DMS114 treated with DMSO at 0.1 percent for 48 hours (cell line): Measurements from ENCODE around the gene KCNK7.
A peak's percentile ranks its signal among the peaks of the same experiment; 100 is the strongest.

ENCODE experiments used
- DNase-seq: peaks from one replicate; lab custom pipeline; 2025; ENCODE audit not compliant: unreplicated experiment; lab: John Stamatoyannopoulos, UW

Gene KCNK7

GRCh38 chr11:65627202-65627601, 31.6 kb upstream of the KCNK7 start:
- DNase-seq, result no peak

DNA sequence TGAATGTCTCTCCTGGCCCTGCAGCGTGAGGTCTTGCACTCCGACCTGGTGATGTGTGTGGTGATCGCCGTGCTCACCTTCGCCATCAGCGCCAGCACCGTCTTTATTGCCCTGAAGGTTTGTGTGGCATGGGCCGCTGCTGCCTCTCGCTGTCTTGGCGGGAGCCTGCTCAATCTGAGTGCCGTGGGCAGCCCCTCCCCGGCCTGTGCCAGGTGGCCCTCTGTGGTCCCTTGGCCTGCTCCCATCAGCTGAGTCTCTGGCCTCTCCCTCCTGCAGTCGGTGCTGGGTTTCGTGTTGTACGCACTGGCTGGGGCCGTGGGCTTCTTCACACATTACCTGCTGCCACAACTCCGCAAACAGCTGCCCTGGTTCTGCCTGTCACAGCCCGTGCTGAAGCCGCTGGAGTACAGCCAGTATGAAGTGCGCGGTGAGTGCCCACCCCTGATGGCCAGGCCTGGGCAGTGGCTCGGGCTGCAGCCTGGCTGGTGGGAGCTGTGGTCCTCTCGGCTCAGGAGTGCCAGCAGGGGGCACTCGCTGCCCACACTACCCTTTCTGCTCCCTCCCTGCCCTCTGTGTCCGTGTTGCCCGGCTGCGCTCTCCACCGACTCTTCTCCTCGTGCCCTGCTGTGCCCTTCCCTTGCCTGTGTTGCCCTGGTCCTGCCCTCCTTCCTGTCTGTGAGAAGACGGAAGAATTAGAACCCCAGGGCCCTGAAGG, 30.2 kb upstream of the KCNK7 start:
- DNase-seq, result peak; percentile 35

DNA sequence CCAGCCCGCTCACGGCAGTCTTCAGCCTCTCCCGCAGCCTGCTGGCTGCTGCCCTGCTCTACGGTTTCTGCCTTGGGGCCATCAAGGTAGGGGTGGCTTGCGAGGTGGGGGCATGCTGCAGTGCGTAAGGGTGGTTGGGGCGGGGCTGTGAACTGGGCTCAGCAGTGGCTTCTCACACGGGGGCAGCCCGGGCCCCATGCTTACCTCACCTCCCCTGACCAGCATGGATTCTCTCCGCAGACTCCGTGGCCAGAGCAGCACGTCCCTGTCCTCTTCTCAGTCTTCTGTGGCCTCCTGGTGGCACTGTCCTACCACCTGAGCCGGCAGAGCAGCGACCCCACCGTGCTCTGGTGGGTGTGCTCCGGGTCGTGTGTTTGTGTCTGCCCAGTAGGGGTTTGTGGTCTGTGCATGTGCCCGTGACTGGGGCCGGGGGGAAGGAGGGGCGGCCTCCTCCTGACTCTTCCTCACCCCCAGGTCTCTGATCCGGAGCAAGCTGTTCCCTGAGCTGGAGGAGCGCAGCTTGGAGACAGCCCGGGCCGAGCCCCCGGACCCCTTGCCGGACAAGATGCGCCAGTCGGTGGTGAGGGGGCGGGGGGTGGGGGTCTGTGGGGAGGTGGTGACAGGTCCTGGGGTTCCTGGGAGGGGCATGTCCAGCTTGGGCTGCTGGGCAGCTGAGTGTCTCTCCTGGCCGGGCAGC, 29.5 kb upstream of the KCNK7 start:
- no peak for DNase-seq

GRCh38 chr11:65623852-65624616, 28.4 kb upstream of the KCNK7 start:
- DNase-seq, result no peak

DNA sequence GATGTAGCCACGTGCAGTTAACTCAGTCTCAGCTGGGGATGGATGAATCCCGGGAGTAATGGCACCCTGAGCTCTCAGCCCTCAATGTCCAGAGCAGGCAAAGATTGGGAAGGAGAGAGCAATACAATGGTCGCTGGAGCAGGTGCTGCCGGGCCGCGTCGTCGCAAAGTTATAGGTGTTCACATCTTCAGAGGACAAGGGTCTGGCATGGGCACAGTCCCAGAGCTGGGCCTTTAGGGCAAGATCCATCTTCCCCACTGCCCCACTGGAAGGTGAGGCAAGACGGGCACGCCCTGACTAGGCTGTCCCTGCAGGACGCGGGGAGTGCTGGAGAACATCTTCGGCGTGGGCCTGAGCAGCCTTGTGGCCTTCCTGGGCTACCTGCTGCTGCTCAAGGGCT, 27.6 kb upstream of the KCNK7 start:
- no peak for DNase-seq

GRCh38 chr11:65622011-65622410, 26.4 kb upstream of the KCNK7 start:
- DNase-seq, result no peak

GRCh38 chr11:65621460-65621859, 25.9 kb upstream of the KCNK7 start:
- no peak for DNase-seq

- DNase-seq, result no peak
These were observed 25.1 kb upstream of the KCNK7 start for GRCh38 chr11:65620666-65621065.

GRCh38 chr11:65619281-65619928, 23.8 kb upstream of the KCNK7 start:
- no peak for DNase-seq

- no peak for DNase-seq
These were observed 23.2 kb upstream of the KCNK7 start for GRCh38 chr11:65618763-65619162.

DNA sequence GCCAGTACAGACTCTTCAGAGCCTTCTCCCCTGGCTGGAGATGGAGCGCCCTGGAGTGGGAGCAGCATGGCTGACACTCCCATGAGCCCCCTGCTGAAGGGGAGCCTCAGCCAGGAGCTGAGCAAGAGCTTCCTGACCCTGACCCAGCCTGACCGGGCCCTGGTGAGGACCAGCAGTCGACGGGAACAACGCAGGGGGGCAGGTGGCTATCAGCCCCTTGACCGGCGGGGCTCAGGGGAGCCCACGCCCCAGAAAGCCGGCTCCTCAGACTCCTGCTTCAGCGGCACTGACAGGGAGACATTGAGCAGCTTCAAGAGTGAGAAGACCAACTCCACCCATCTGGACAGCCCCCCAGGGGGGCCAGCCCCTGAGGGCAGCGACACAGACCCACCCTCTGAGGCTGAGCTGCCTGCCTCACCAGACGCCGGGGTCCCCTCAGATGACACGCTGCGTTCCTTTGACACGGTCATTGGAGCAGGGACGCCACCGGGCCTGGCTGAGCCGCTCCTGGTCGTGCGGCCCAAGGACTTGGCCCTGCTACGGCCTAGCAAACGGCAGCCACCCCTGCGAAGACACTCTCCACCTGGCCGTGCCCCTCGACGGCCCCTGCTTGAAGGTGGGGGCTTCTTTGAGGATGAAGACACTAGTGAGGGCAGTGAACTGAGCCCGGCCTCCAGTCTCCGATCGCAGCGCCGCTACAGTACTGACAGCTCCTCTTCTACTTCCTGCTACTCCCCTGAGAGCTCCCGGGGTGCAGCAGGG, 22.6 kb upstream of the KCNK7 start:
- DNase-seq, result no peak

DNA sequence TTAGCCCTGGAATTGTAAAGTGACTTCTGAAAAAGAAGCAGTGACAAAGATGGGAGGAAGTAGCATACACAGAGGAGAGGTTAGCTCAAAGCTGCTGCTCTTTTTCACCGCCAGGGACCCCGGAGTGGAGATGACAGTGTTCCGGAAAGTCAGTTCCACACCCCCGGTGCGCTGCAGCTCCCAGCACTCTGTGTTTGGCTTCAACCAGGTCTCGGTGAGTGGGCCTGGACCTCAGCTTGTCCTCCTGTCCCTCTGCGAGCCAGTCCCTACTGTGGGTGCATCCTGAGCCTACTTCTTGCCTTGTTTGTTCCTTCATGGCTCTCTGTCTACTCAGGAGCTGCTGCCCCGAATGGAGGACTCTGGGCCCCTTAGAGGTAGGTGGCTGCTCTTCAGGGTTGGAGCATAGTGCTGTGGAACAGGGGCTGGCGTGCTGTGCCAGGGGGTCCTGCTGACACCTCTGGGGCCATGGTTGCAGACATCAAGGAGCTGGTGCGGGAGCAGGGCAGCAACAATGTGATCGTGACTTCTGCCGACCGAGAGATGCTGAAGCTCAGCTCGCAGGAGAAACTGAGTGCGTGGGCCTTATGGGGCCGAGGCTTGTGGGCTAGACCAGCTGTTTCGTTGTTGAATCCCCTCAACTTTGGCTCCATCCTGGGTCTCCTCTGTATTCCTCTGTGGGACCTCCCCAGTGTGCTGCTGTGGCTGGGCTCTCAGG, 21.7 kb upstream of the KCNK7 start:
- DNase-seq, result no peak

DNA sequence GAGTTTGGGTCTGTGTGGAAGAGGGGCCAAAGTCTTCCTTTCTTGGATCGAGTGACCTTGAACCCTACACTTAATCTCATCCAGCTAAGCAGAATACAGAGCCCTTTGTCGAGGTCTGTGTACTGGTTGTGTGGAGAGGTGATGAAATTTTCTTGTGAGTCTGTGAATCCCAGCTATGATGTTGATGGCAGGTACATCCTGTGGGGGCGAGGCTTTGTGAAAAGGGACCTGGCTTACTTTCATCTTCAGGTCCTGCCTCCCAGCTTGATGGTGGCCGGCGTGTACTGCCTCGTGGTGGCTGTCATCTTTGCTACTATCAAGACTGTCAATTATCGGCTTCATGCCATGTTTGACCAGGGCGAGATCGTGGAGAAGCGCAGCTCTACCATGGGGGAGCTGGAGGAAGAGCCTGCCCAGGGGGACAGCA, 21.0 kb upstream of the KCNK7 start:
- DNase-seq, result no peak

GRCh38 chr11:65615950-65616574, 20.5 kb upstream of the KCNK7 start:
- no peak for DNase-seq

DNA sequence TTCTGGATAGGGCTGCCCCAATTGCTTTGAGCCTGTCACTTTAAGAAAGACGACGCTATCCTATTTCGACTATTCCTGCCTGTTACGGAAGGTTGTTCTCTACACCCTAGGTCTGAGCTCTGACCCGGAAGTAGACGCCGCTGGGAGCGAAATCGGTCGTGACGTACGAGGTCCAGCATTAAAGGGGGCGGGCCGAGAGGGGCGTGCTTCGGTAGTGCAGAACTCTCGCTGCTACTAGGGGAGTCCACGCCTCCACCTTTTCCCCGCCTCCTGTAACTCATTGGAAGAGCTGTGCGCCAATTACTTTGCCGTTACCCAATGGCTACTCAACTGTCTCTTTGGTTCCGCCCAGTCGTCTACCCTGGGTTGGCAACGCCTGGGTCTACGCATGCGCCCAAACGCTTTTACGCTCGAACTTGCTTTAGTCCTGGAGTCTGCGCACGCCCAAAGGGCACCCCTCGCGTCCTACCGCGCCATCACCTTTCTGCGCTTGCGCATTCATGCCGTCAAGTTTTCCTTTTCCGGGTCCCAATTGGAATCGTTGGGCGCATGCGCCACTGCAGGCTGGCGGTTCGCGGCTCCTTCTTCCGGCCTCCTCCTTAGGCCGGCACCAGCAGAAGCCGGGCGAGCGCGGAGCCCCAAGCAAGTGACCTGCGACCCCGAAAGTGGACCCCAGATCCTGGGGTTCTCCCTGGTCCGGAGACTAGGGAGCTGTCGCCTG, 19.8 kb upstream of the KCNK7 start, which contains the start of gene PCNX3:
TSS of gene PCNX3 (plus strand) at position 548 of the 721 bp plus-strand sequence. CDS start 536 bp downstream, outside the sequence.
- peak; percentile 100 for DNase-seq

DNA sequence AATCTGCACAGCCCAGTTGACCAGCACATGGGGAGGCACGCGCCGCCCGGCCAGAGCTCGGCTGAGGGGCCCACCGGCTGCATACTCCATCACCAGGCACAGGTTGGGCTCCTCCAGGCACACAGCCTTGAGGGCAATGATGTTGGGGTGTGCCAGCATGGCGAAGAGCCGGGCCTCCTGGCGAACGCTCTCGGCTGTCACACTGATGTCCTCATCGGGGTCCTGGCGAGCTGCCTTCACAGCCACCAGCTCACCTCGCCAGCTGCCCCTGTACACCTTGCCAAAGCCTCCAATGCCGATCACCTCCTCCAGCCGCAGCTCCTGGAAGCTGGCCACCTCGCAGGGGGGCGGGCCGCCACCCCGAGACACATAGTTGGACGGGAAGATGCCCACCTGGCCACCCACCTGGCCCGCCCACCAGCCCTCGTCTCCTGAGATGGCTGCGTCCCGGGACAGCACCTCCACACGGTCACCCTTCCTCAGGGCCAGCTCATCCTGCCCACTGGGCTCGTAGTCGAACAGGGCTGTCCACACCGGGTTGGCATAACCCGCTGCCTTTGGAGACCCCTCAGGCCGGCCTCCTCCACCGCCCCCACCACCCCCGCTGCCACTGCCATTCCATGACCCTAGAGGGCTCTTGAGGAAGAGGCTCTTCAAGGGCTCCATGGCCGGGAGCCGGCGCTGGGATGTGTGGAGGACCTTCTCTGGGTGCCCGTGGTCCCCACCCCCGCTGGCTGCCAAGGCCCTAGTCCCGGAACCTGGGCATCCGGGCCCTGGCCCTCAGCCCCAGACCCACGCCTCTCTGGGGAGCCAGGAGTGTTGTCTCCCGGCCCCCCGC, 17.7 kb upstream of the KCNK7 start:
- no peak for DNase-seq

- DNase-seq, result no peak
These were observed 17.1 kb upstream of the KCNK7 start for GRCh38 chr11:65612691-65613090.
